HG02623 (cell line): ENCODE results near the gene PDE2A.

Source experiments
- ATAC-seq: cut with Tn5 transposase; IDR thresholded peaks from one replicate; pipeline ENCODE4 v1.9.1; 2021; ENCODE audit warnings: moderate library complexity; ENCODE audit not compliant: unreplicated experiment

Gene PDE2A

DNA sequence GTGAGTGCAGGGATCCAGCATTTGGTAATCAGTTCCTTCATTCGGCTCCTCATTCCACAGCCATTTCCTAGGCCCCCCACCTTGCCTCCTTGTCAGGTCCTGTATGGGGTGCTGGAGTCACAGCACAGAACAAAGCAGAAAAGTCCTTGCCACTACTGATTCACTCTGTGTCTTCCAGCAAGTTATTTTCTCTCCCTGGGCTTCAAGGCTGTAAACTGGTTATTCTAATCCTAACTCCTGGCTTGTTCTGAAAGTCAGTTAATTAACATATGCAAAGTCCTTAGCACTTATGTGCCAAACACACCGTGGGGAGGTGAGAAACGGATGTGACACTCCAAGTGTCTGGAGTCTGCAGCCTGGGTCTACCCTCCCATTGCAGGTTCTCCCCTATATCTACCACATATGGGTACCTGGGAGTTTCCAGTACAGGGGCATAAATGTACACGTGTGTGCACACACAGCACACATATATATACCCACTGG lies 30.6 kb upstream of the PDE2A start:
- no peak for ATAC-seq

- ATAC-seq, result no peak
Measured at GRCh38 chr11:72704028-72704782, 30.0 kb upstream of the PDE2A start.

- no peak for ATAC-seq
Measured at GRCh38 chr11:72703267-72704008, 29.2 kb upstream of the PDE2A start.

DNA sequence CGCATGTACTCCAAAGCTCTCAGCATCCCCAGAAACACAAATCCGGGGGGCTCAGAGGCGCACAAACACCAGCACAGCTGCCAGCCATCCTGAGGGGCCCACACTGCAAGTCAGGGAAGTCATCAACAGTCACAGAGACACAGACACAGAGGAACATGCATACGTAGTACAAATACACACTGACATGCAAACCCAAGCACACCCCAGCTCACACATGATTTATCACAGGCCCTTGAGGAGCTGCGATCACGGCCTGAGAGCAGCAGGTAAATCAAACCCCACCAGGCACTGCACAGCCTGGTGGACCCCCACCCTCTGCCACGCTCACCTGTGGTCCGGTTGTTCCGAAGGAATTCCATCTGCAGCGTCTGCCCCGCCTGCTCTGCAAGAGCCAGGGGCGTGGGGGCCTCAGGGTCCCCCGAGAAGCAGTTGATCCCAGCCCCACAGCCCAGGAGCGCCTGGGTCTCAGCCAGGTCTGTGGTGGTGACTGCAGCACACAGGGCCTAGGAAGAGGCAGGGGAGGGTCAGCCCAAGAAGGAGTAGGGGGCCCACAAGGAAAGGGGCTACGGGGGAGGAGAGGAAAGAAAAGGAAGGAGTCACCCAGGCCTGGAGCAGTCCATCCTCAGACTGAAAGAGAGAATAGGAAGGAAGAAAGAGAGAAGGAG lies 28.5 kb upstream of the PDE2A start:
- ATAC-seq, result no peak

DNA sequence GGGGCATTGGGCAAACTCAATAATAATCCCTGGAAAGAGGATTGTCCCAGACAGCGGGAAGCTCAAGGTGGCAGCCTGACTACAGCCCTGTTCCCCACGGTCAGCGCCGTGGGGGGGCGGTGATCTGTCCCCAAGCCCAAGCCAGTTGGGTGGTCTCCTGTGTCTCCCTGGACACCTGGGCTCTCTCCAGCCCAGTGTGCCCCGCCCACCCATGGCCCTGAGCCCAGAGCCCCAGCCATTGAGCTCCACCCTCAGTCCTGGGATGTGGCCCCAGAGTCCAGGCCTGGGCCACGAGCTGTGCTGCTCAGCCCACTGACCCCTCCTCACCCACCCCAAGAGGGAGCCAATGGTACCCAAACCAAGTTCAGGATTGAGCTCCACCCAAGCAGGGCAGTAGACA lies 27.9 kb upstream of the PDE2A start:
- no peak for ATAC-seq

DNA sequence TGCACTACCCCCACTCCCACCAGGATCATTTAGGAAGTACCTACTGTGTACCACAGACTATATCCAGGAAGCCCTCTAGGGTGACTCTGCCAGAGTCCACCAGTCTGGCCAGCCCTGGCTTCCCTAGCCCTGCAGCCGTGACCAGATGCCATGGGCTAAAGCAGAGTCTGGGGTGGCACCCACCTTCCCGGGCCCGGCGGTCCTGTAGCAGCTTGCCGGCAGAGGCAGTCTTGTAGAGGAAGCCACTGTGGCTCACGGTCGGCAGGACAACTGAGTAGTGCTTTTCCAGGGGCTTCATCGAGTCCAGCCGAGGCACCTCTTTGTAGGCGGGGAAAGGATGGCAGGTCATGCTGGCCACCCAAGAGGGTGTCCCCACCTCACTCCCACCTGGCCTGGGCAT lies 27.2 kb upstream of the PDE2A start:
- no peak for ATAC-seq

- ATAC-seq, result no peak
Measured at GRCh38 chr11:72700146-72700545, 25.9 kb upstream of the PDE2A start.

GRCh38 chr11:72697814-72698213 lies 23.6 kb upstream of the PDE2A start:
- no peak for ATAC-seq

- ATAC-seq, result no peak
Measured at GRCh38 chr11:72696866-72697700, 22.9 kb upstream of the PDE2A start.

GRCh38 chr11:72695354-72695753 lies 21.1 kb upstream of the PDE2A start:
- no peak for ATAC-seq

GRCh38 chr11:72693271-72693968 lies 19.2 kb upstream of the PDE2A start:
- ATAC-seq, result no peak

DNA sequence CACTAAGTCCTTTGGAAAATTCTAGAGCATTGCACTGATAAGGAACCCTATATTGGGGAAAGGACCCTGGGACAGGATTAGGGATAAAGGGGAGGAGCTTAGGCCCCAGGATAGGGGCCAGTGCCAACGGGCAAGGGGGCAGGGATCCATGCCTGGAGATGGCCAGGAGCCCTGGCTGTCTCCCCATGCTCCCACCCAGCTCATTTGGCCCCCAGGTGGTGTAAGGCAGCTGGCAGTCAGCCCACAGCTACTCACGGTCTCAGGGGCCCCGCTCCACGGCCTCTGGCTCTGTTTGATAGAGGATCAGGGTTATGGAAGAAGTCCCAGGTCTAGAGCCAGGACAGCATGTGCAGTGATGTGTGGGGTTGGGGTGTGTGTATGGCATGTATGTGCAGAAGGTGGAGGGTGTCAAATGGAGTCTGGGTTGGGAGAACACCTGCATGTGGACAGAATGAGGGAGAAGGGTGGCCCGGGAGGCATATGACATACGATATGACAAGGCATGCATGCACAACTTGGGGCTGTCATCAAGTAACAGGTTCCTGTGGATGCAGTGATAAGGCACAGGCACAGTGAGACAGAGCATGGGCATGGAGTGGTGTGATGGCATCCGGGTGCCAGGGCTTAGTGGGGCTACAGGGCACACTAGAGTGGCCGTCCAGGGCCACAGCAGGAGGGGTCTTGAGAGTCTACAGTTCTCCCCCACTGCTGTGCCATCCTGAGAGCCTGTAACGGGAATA lies 18.4 kb upstream of the PDE2A start:
- no peak for ATAC-seq

- ATAC-seq, result no peak
Measured at GRCh38 chr11:72690166-72690565, 15.9 kb upstream of the PDE2A start.

GRCh38 chr11:72688929-72689328 lies 14.7 kb upstream of the PDE2A start:
- ATAC-seq, result no peak

DNA sequence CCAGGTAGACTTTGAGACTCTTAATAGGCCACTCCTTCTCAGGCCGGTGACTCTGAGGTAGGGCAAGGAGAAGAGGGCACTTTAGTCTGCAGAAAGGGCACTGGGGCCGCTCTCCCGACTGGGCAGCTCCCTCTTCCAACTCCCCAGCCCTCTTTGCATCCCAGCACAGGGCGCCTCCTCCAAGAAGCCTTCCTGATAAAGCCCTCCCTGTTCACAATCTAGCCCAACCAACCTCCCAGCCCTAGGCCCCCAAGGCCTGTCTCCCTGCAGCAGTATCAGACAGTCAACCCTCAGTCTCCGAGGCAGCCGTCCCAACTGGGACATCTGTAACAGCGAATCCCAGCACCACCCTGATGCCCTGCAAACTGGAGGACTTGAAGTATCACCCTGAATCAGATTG lies 14.3 kb upstream of the PDE2A start:
- ATAC-seq, result no peak

DNA sequence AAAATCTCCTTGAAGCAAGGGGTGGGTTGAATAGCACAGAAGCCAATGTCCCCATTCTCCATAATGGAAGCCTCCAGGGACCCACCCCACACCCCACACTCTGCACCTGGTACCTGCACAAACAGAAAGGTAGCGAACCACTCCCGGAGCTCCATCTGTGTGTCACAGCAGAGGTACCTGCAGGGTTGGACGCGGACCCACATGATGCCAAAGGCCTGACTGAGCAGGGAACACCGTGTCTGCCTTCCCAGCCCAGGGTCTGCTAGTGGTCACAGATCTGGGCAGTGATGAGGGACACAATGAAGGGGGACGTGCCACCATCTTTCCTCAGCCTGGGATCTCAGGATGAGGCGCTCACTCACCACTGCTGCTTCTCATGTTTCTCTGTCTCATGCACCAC lies 13.1 kb upstream of the PDE2A start:
- no peak for ATAC-seq

GRCh38 chr11:72686639-72687220 lies 12.5 kb upstream of the PDE2A start:
- no peak for ATAC-seq

DNA sequence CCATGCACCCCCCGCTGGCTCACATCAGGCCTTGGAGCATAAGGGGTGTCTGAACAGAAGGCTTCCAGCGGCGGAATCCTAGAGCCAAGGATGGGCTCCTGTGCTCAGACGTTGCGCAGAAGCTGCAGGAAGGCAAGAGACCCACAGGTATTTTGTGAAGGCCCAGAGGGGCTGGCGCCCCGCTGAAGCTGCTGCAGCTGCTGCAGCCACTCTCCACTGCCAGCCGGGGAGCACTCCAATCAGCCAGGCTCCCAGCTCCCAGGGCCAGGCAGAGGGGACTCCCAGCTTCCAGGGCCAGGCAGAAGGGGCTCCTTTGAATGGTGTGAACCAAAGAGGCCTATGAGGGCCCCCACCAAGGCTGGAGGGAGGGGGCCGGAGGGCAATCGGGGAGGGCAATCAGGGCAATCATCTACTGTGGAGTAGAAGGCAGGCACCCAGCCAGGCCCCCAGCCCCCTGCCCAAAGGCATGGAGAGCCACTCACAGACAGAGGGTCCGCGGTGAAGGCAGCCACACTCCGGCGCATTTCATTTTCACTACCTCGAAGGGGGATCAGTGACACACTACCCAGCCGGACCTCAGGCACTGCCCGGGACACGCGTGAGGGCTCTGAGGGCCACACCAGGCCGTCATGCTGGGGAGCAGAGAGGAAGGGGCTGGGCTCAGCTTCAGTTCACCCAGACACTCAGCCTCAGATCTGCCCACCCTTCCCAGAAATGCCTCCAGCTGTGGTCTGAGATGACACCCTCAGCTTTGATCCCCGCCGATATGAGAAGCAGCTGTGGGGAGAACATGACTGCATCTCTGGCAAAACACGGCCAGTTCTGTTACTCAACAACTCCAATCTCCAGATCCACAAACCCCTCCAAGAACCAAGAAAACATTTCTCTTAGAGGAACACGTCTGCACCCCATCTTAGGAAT lies 11.6 kb upstream of the PDE2A start:
- ATAC-seq, result no peak
